B cell (primary cell): ENCODE data around the gene ABCA6. TPM values are rescaled to one million over a fixed set of nuclear protein-coding genes. Genes with fewer than 3 reads are reported as not detected.

Source experiments
- ATAC-seq: fragments of 200-7000 bp; cut with Tn5 transposase; one replicate; pipeline ENCODE4 v1.10.0; 2021; ENCODE audit warnings: low read depth, mild to moderate bottlenecking, moderate number of reproducible peaks, moderate library complexity
- CTCF ChIA-PET: fragments of 350-600 bp; sonication (Branson Sonifier 250); formaldehyde crosslinking; loops from one replicate; lab custom pipeline; 2021; ENCODE audit warnings: antibody characterized with exemption, inconsistent platforms; lab: Charles Lee
- POLR2A ChIA-PET: fragments of 350-600 bp; sonication (Branson Sonifier 250); formaldehyde crosslinking; loops from one replicate; lab custom pipeline; 2021; ENCODE audit warnings: antibody characterized with exemption; lab: Charles Lee
- DNase-seq: peaks from one replicate; pipeline ENCODE4 v3.0.0; 2013
- H2AFZ ChIP-seq: 2 replicates; pipeline ENCODE4 v1.6.1; 2012; ENCODE audit warnings: mild to moderate bottlenecking, low read depth, low read length; ENCODE audit not compliant: insufficient read depth, poor library complexity, severe bottlenecking
- H3K27ac ChIP-seq, 2 donors: 1 replicate in 1 of 2; 2 replicates in 1 of 2; pipeline ENCODE4 v1.5.1; 2012 to 2013; ENCODE audit warnings: low read length in 2 of 2, mild to moderate bottlenecking in 2 of 2, moderate library complexity in 1 of 2
- H3K27me3 ChIP-seq, 4 experiments: fragments of 200-600 bp in 1 of 4; sonication (generic) in 1 of 4; replicated peaks in 1 of 4; 1 replicate in 2 of 4; 2 replicates in 2 of 4; pipeline versions ENCODE4 v1.6.1 to v1.7.0; 2013 to 2016; ENCODE audit warnings: low read length in 3 of 4, mild to moderate bottlenecking in 2 of 4, mixed read lengths in 1 of 4, moderate library complexity in 1 of 4; ENCODE audit not compliant: insufficient read depth in 4 of 4, control insufficient read depth in 3 of 4; ENCODE audit errors: control extremely low read depth in 1 of 4
- H3K36me3 ChIP-seq, 2 experiments: replicated peaks in 1 of 2; 1 replicate in 1 of 2; 2 replicates in 1 of 2; pipeline versions ENCODE4 v1.6.1 to v1.7.1; 2013; ENCODE audit warnings: low read length in 1 of 2; ENCODE audit not compliant: insufficient read depth in 2 of 2, control insufficient read depth in 1 of 2; ENCODE audit errors: control extremely low read depth in 1 of 2, extremely low read depth in 1 of 2
- H3K4me1 ChIP-seq, 2 donors: fragments of 200-600 bp in 1 of 2; sonication (generic) in 1 of 2; 1 replicate in 1 of 2; 2 replicates in 1 of 2; pipeline versions ENCODE4 v1.5.1 to v1.6.1; 2013 to 2017; ENCODE audit warnings: low read length in 2 of 2; ENCODE audit not compliant: control insufficient read depth in 2 of 2, insufficient read depth in 2 of 2
- H3K4me2 ChIP-seq: replicated peaks from 2 replicates; pipeline ENCODE3; 2012; ENCODE audit warnings: mild to moderate bottlenecking, low read depth, low read length; ENCODE audit not compliant: poor library complexity, severe bottlenecking
- H3K4me3 ChIP-seq, 5 experiments: fragments of 200-600 bp in 1 of 5; sonication (generic) in 1 of 5; 1 replicate in 3 of 5; 2 replicates in 2 of 5; pipeline versions ENCODE4 v1.5.1 to v1.7.0; 2011 to 2016; ENCODE audit warnings: low read length in 4 of 5, mild to moderate bottlenecking in 4 of 5, low read depth in 2 of 5, control low read depth in 1 of 5, moderate library complexity in 1 of 5; ENCODE audit not compliant: insufficient read depth in 1 of 5; ENCODE audit errors: control extremely low read depth in 1 of 5, extremely low read depth in 1 of 5
- H3K79me2 ChIP-seq: fragments of 200-600 bp; sonication (generic); one replicate; pipeline ENCODE4 v1.6.0; 2016; ENCODE audit warnings: low read length; ENCODE audit not compliant: control insufficient read depth, insufficient read depth
- H3K9ac ChIP-seq: fragments of 200-600 bp; sonication (generic); 2 replicates; pipeline ENCODE4 v1.6.1; 2017; ENCODE audit warnings: mild to moderate bottlenecking, low read length, moderate library complexity
- H3K9me3 ChIP-seq, 3 donors: one replicate each; pipeline versions ENCODE4 v1.6.1 to v1.7.1; 2013; ENCODE audit warnings: low read length in 2 of 3; ENCODE audit not compliant: control insufficient read depth in 2 of 3, insufficient read depth in 1 of 3; ENCODE audit errors: control extremely low read depth in 1 of 3
- H4K20me1 ChIP-seq: 2 replicates; pipeline ENCODE4 v1.6.0; 2012; ENCODE audit warnings: mild to moderate bottlenecking, low read length; ENCODE audit not compliant: insufficient read depth, control insufficient read depth, poor library complexity, severe bottlenecking
- H3K27ac Mint-ChIP-seq: one replicate; pipeline ENCODE4 v1.8.0; 2021; ENCODE audit warnings: mixed read lengths
- H3K27me3 Mint-ChIP-seq: one replicate; pipeline ENCODE4 v1.8.0; 2021; ENCODE audit warnings: mixed read lengths
- H3K4me1 Mint-ChIP-seq: one replicate; pipeline ENCODE4 v1.8.0; 2021; ENCODE audit warnings: mixed read lengths
- H3K4me3 Mint-ChIP-seq: one replicate; pipeline ENCODE4 v1.8.0; 2021; ENCODE audit warnings: mixed read lengths
- H3K9me3 Mint-ChIP-seq: one replicate; pipeline ENCODE4 v1.8.0; 2022; ENCODE audit warnings: mixed read lengths; ENCODE audit not compliant: insufficient read depth
- CTCF ChIP-seq: fragments of 200-600 bp; IDR thresholded peaks from one replicate; pipeline ENCODE4 v1.8.0; 2022; ENCODE audit warnings: antibody characterized with exemption, mild to moderate bottlenecking
- EZH2 ChIP-seq: IDR thresholded peaks from 2 replicates; pipeline ENCODE4 v1.6.1; 2012; ENCODE audit warnings: borderline replicate concordance, low read depth, mild to moderate bottlenecking, moderate library complexity, low read length; ENCODE audit not compliant: insufficient read depth, poor library complexity, severe bottlenecking
- WGBS: methylation state at CpG from one replicate; pipeline ENCODE4 v1.1.5; 2013; ENCODE audit warnings: missing lambda C conversion rate; ENCODE audit not compliant: insufficient coverage; 5-methylcytosine and 5-hydroxymethylcytosine counted together
- intact Hi-C: fragments of 100-400 bp; cut with micrococcal nuclease; formaldehyde crosslinking; loops from one replicate; pipeline ENCODE4 v1.10.0; 2022
- polyA plus RNA-seq: library from polyadenylated mRNA; depleted of rRNA; stranded (reverse); fragments of >200 nt; gene quantifications from 2 replicates; pipeline ENCODE4 v1.2.3, GENCODE V29; 2012
- total RNA-seq, 2 donors: library from RNA; stranded (reverse); fragments of 120-200 nt in 1 of 2; gene quantifications; 1 replicate in 1 of 2; 2 replicates in 1 of 2; pipeline versions ENCODE4 v1.2.3 to v1.2.4, GENCODE V29; 2013 to 2022

The ABCA6 gene
- total and polyA plus RNA-seq, 2 donors (not counting 1 experiment from before 2014, with no cell fraction given): 0.18 to 1.4 TPM

- no peak overlapping the region for H3K27ac Mint-ChIP-seq
- H3K4me3 Mint-ChIP-seq: no peak overlapping the region
- no peak overlapping the region for H3K9ac ChIP-seq
- no peak overlapping the region for H3K27ac ChIP-seq
- H3K79me2 ChIP-seq: no peaks in the 10 kb centered on the region
- H3K4me1 Mint-ChIP-seq: peaks cover 16% of the 10 kb centered on the region
- peaks cover 3 to 12% of the 10 kb centered on the region in 2 donors for H3K4me1 ChIP-seq
- H3K4me2 ChIP-seq: no peak overlapping the region
- no peak for TF ChIP-seq CTCF
- no peak for TF ChIP-seq EZH2
- no peaks in the 10 kb centered on the region for H3K27me3 Mint-ChIP-seq
- ATAC-seq (no peak), DNase-seq (no peak)
- H3K27me3 ChIP-seq: no peaks in the 10 kb centered on the region
- no peak overlapping the region for H2AFZ ChIP-seq
- H4K20me1 ChIP-seq: no peaks in the 10 kb centered on the region
- ChIA-PET CTCF (no interaction called here), POLR2A (no interaction called here)
- no CpG with 5 or more reads among the region's 4 CpGs for WGBS
- H3K9me3 ChIP-seq: no peaks in the 10 kb centered on the region
- intact Hi-C loops: no loop called here
- no peaks in the 10 kb centered on the region for H3K36me3 ChIP-seq
- H3K4me3 ChIP-seq: no peak overlapping the region
- no peaks in the 10 kb centered on the region for H3K9me3 Mint-ChIP-seq
These were observed 51.3 kb downstream of the ABCA6 start for GRCh38 chr17:69090365-69090764.

DNA sequence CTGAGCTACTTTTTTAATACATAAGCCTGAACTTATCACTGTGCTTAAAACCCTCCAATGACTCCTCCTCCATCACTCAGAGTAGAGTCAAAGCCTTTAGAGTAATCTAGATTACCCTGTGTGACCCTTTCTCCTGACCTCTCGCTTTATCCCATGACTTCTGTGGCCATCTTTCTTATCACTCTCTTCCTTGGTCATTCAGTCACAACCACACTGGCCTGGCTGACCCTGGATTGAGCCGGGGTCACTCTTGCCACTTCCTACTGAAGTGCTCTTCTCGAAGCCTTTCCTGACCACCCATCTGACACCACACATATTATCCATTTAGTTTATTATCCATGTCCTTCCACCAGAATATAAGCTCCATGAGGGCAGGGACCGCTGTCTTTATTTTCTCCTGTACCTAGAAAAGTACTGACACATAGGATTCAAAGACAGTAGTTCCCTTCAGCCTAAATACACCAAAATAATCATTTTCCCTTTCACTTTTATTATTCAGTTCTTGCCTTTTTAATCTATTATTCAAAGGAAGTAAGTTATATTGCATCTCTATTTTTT is 53.0 kb downstream of the ABCA6 start:
- POLR2A ChIA-PET: no interaction called here
- H3K27ac Mint-ChIP-seq: no peak overlapping the region
- H4K20me1 ChIP-seq: no peaks in the 10 kb centered on the region
- H2AFZ ChIP-seq: no peak overlapping the region
- WGBS: 92% methylated on average over 4 of the region's 4 CpGs
- no peaks in the 10 kb centered on the region for H3K27me3 Mint-ChIP-seq
- CTCF ChIA-PET: no interaction called here
- no peaks in the 10 kb centered on the region for H3K9me3 Mint-ChIP-seq
- no peaks in the 10 kb centered on the region for H3K36me3 ChIP-seq
- H3K4me3 Mint-ChIP-seq: no peak overlapping the region
- intact Hi-C loops: no loop called here
- H3K9ac ChIP-seq: no peak overlapping the region
- no peak overlapping the region for H3K27ac ChIP-seq
- DNase-seq (no peak), ATAC-seq (no peak)
- no peak overlapping the region for H3K4me2 ChIP-seq
- TF ChIP-seq CTCF (no peak), EZH2 (no peak)
- H3K79me2 ChIP-seq: no peaks in the 10 kb centered on the region
- H3K4me1 Mint-ChIP-seq: peaks cover 10% of the 10 kb centered on the region
- peaks cover 3 to 9% of the 10 kb centered on the region in 2 donors for H3K4me1 ChIP-seq
- H3K9me3 ChIP-seq: no peaks in the 10 kb centered on the region
- H3K4me3 ChIP-seq: no peak overlapping the region
- no peaks in the 10 kb centered on the region for H3K27me3 ChIP-seq
